GM19372 (cell line): ENCODE data around the gene DNAJB6.

ENCODE experiments used
- ATAC-seq: cut with Tn5 transposase; IDR thresholded peaks from one replicate; pipeline ENCODE4 v1.9.1; 2021; ENCODE audit warnings: mild to moderate bottlenecking, low read depth, moderate library complexity; ENCODE audit not compliant: unreplicated experiment

The DNAJB6 gene

GRCh38 chr7:157336383-157337315 is at the start of gene DNAJB6:
Gene DNAJB6 (plus strand): TSS chr7:157337004. CDS start chr7:157358573, 21,569 bp downstream.
- peak; percentile 75 for ATAC-seq

- no peak for ATAC-seq
Measured at GRCh38 chr7:157291404-157292080, 45.3 kb upstream of the DNAJB6 start.

- ATAC-seq = no peak
Measured at GRCh38 chr7:157292258-157292657, 44.5 kb upstream of the DNAJB6 start.

- no peak for ATAC-seq
Measured at GRCh38 chr7:157292770-157293412, 43.9 kb upstream of the DNAJB6 start.

- no peak for ATAC-seq
Measured at GRCh38 chr7:157293413-157293788, 43.4 kb upstream of the DNAJB6 start.

GRCh38 chr7:157294773-157295172 is 42.0 kb upstream of the DNAJB6 start:
- ATAC-seq = no peak

- no peak for ATAC-seq
Measured at GRCh38 chr7:157295338-157295737, 41.5 kb upstream of the DNAJB6 start.

GRCh38 chr7:157297185-157297584 is 39.6 kb upstream of the DNAJB6 start:
- ATAC-seq = no peak

- ATAC-seq = no peak
Measured at GRCh38 chr7:157299317-157299612, 37.5 kb upstream of the DNAJB6 start.

- ATAC-seq = no peak
Measured at GRCh38 chr7:157299613-157300368, 37.0 kb upstream of the DNAJB6 start.

GRCh38 chr7:157300369-157300825 is 36.4 kb upstream of the DNAJB6 start:
- ATAC-seq = no peak

- ATAC-seq = no peak
Measured at GRCh38 chr7:157301610-157302120, 35.1 kb upstream of the DNAJB6 start.

- no peak for ATAC-seq
Measured at GRCh38 chr7:157306846-157307838, 29.7 kb upstream of the DNAJB6 start.

GRCh38 chr7:157309988-157310668 is 26.7 kb upstream of the DNAJB6 start:
- ATAC-seq = no peak

- no peak for ATAC-seq
Measured at GRCh38 chr7:157310676-157311185, 26.1 kb upstream of the DNAJB6 start.

- no peak for ATAC-seq
Measured at GRCh38 chr7:157312941-157313340, 23.9 kb upstream of the DNAJB6 start.

- ATAC-seq = no peak
Measured at GRCh38 chr7:157313645-157314044, 23.2 kb upstream of the DNAJB6 start.

- no peak for ATAC-seq
Measured at GRCh38 chr7:157318015-157318706, 18.6 kb upstream of the DNAJB6 start.
